Nephron (organoid): ENCODE measurements around the gene SUMF1.

ENCODE experiments used
- H3K27ac Mint-ChIP-seq, 3 experiments: 2 replicates each; pipeline ENCODE4 v1.8.0; 2020; ENCODE audit warnings: mixed read lengths in 3 of 3, mild to moderate bottlenecking in 2 of 3, moderate library complexity in 1 of 3
- H3K27me3 Mint-ChIP-seq: 2 replicates; pipeline ENCODE4 v1.8.0; 2021; ENCODE audit warnings: low read depth, mild to moderate bottlenecking, moderate library complexity, mixed read lengths
- H3K36me3 Mint-ChIP-seq: 2 replicates; pipeline ENCODE4 v1.8.0; 2020; ENCODE audit warnings: low read depth, mixed read lengths
- H3K4me1 Mint-ChIP-seq: 2 replicates; pipeline ENCODE4 v1.8.0; 2020; ENCODE audit warnings: mixed read lengths
- H3K4me3 Mint-ChIP-seq, 3 experiments: 2 replicates each; pipeline ENCODE4 v1.8.0; 2020; ENCODE audit warnings: mild to moderate bottlenecking in 3 of 3, mixed read lengths in 3 of 3, moderate library complexity in 2 of 3
- H3K9me3 Mint-ChIP-seq: 2 replicates; pipeline ENCODE4 v1.8.0; 2020; ENCODE audit warnings: mixed read lengths
- CTCF ChIP-seq, 3 experiments: fragments of 200-600 bp; sonication (generic); IDR thresholded peaks; one replicate each; pipeline ENCODE4 v1.5.0; 2021; ENCODE audit warnings: antibody characterized with exemption in 3 of 3; ENCODE audit not compliant: unreplicated experiment in 3 of 3

Gene SUMF1

GRCh38 chr3:4454142-4454541 lies 12.9 kb downstream of the SUMF1 start:
- no peak overlapping the region for H3K27ac Mint-ChIP-seq
- H3K36me3 Mint-ChIP-seq: peaks cover 20% of the 10 kb centered on the region
- no peaks in the 10 kb centered on the region for H3K4me1 Mint-ChIP-seq

GRCh38 chr3:4449043-4449805 lies 17.8 kb downstream of the SUMF1 start:
- Mint-ChIP-seq H3K9me3 (no peaks in the 10 kb centered on the region), H3K27me3 (no peaks in the 10 kb centered on the region), H3K4me3 (no peak overlapping the region), H3K36me3 (peaks cover 49% of the 10 kb centered on the region), H3K27ac (no peak overlapping the region), H3K4me1 (no peaks in the 10 kb centered on the region)
- TF ChIP-seq CTCF (IDR thresholded peaks at IDR 0.05; ENCODE audit: unreplicated experiment in 3 of 3): no peak

More at GRCh38 chr3:4454142-4454541, 12.9 kb downstream of the SUMF1 start:
- H3K9me3 Mint-ChIP-seq: no peaks in the 10 kb centered on the region
- no peak for TF ChIP-seq CTCF (IDR thresholded peaks at IDR 0.05; ENCODE audit: unreplicated experiment in 3 of 3)
- H3K27me3 Mint-ChIP-seq: no peaks in the 10 kb centered on the region
- H3K4me3 Mint-ChIP-seq: no peak overlapping the region

GRCh38 chr3:4448187-4448586 lies 18.9 kb downstream of the SUMF1 start:
- H3K4me1 Mint-ChIP-seq: no peaks in the 10 kb centered on the region
- peak overlapping the region in 2 of 3 experiments; percentile 0 to 14 for H3K27ac Mint-ChIP-seq
- no peaks in the 10 kb centered on the region for H3K9me3 Mint-ChIP-seq
- TF ChIP-seq CTCF (IDR thresholded peaks at IDR 0.05; ENCODE audit: unreplicated experiment in 3 of 3): no peak
- H3K4me3 Mint-ChIP-seq: no peak overlapping the region
- no peaks in the 10 kb centered on the region for H3K27me3 Mint-ChIP-seq
- peaks cover 51% of the 10 kb centered on the region for H3K36me3 Mint-ChIP-seq

- TF ChIP-seq CTCF (IDR thresholded peaks at IDR 0.05; ENCODE audit: unreplicated experiment in 3 of 3): no peak
- H3K4me3 Mint-ChIP-seq: no peak overlapping the region
- H3K27ac Mint-ChIP-seq: peak overlapping the region in 2 of 3 experiments; percentile 14 to 18
- H3K27me3 Mint-ChIP-seq: no peaks in the 10 kb centered on the region
- no peaks in the 10 kb centered on the region for H3K9me3 Mint-ChIP-seq
- peaks cover 50% of the 10 kb centered on the region for H3K36me3 Mint-ChIP-seq
- no peaks in the 10 kb centered on the region for H3K4me1 Mint-ChIP-seq
Observed at GRCh38 chr3:4447295-4447999, 19.6 kb downstream of the SUMF1 start.

- peaks cover 4% of the 10 kb centered on the region for H3K4me1 Mint-ChIP-seq
- no peak for TF ChIP-seq CTCF (IDR thresholded peaks at IDR 0.05; ENCODE audit: unreplicated experiment in 3 of 3)
- no peak overlapping the region for H3K4me3 Mint-ChIP-seq
- no peaks in the 10 kb centered on the region for H3K27me3 Mint-ChIP-seq
- H3K9me3 Mint-ChIP-seq: no peaks in the 10 kb centered on the region
- H3K27ac Mint-ChIP-seq: peak overlapping the region; percentile 10 to 48 (median 46)
- peaks cover 44% of the 10 kb centered on the region for H3K36me3 Mint-ChIP-seq
Observed at GRCh38 chr3:4440951-4441350, 26.1 kb downstream of the SUMF1 start.
